SK-N-SH (cell line): ENCODE results near the gene HPCA.

ENCODE experiments used
- CTCF ChIP-seq: fragments of 200-600 bp; sonication (generic); IDR thresholded peaks from 2 replicates; pipeline ENCODE4 v1.6.1; 2017; ENCODE audit warnings: antibody characterized with exemption, mild to moderate bottlenecking, moderate library complexity
- NRF1 ChIP-seq: IDR thresholded peaks from 2 replicates; pipeline ENCODE4 v1.6.1; 2012; ENCODE audit warnings: low read depth, mild to moderate bottlenecking, low read length
- TAF1 ChIP-seq: IDR thresholded peaks from 2 replicates; pipeline ENCODE4 v1.6.1; 2012; ENCODE audit warnings: low read depth, mild to moderate bottlenecking, low read length, moderate library complexity, borderline replicate concordance
- USF2 ChIP-seq: fragments of 150-350 bp; IDR thresholded peaks from 2 replicates; pipeline ENCODE4 v1.6.1; 2017; ENCODE audit warnings: antibody characterized with exemption, low read length, low read depth, borderline replicate concordance

GRCh38 chr1:32904797-32905196 is 18.5 kb downstream of the HPCA start:
- TF ChIP-seq NRF1 (no peak), TAF1 (no peak), CTCF (no peak), USF2 (no peak)
